Esophagus (tissue), 2 donors: ENCODE results near the gene POLR2C. TPM values are rescaled to one million over a fixed set of nuclear protein-coding genes. Genes with fewer than 3 reads are reported as not detected.
"Not testable (repeated sequence)": the region's sequence is repeated elsewhere in the genome, so short reads cannot be mapped to it uniquely, and the experiment has no call there.

ENCODE experiments used
- H3K27ac ChIP-seq, 2 donors: one replicate each; pipeline ENCODE4 v1.5.1; 2013; ENCODE audit warnings: low read depth in 2 of 2, mild to moderate bottlenecking in 2 of 2, inconsistent platforms in 1 of 2, low read length in 1 of 2, moderate library complexity in 1 of 2
- H3K27me3 ChIP-seq, 2 donors: one replicate each; pipeline ENCODE4 v1.6.1; 2013; ENCODE audit warnings: low read length in 2 of 2, control low read depth in 1 of 2, mild to moderate bottlenecking in 1 of 2; ENCODE audit not compliant: insufficient read depth in 2 of 2, control insufficient read depth in 1 of 2
- H3K36me3 ChIP-seq, 2 donors: one replicate each; pipeline ENCODE4 v1.6.1; 2013; ENCODE audit warnings: low read length in 1 of 2; ENCODE audit not compliant: control insufficient read depth in 2 of 2, insufficient read depth in 2 of 2
- H3K4me1 ChIP-seq, 2 donors: one replicate each; pipeline ENCODE4 v1.6.1; 2013; ENCODE audit warnings: low read length in 1 of 2; ENCODE audit not compliant: control insufficient read depth in 2 of 2, insufficient read depth in 2 of 2
- H3K4me3 ChIP-seq, 2 donors: one replicate each; pipeline ENCODE4 v1.5.1; 2013; ENCODE audit warnings: low read length in 2 of 2, mild to moderate bottlenecking in 2 of 2, low read depth in 1 of 2, moderate library complexity in 1 of 2
- H3K9me3 ChIP-seq, 2 donors: one replicate each; pipeline ENCODE4 v1.6.1; 2013; ENCODE audit warnings: mild to moderate bottlenecking in 2 of 2, low read depth in 1 of 2, low read length in 1 of 2, moderate library complexity in 1 of 2; ENCODE audit not compliant: control insufficient read depth in 2 of 2, insufficient read depth in 1 of 2
- WGBS, 2 donors: extraction: QIAGEN DNeasy Blood & Tissue Kit; methylation state at CpG; one replicate each; pipeline ENCODE4 v1.1.7; 2013; 5-methylcytosine and 5-hydroxymethylcytosine counted together
- polyA plus RNA-seq, 2 donors: library from polyadenylated mRNA; stranded (reverse); fragments of 200-250 nt; gene quantifications; one replicate each; pipeline ENCODE4 v1.2.3, GENCODE V29; 2013
- donor health status: healthy with polysubstance abuse.
- donor health status: Bipolar disorder and iron deficiency.

POLR2C gene
- polyA plus RNA-seq, 2 donors: 18.5 to 34.0 TPM

GRCh38 chr16:57427307-57427706 lies 35.2 kb upstream of the POLR2C start:
- H3K9me3 ChIP-seq: no peaks in the 10 kb centered on the region
- no peak overlapping the region for H3K27ac ChIP-seq
- H3K4me1 ChIP-seq: no peaks in the 10 kb centered on the region
- H3K36me3 ChIP-seq: peaks cover 15 to 23% of the 10 kb centered on the region in 2 donors
- no peak overlapping the region for H3K4me3 ChIP-seq
- no peaks in the 10 kb centered on the region for H3K27me3 ChIP-seq
- WGBS, 2 donors: 68 to 70% methylated on average over 8 of the region's 8 CpGs

DNA sequence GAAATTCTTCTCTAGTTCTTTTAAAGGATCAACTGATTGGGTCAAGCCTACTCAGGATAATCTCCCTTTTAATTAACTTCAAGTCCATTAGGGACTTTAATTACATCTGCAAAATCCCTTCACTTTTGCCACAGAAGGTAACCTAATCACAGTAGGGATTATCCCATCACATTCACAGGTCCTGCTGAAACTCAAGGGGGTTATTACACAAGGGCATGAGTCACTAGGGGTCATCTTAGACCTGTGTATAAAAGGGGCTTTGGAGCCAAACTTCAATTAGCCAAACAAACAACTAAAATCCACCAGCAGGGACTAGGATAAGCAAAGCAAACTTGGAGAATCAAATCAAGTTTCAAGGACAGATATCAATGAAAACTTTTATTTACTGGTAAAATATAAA lies 34.7 kb upstream of the POLR2C start:
- no peak overlapping the region for H3K4me3 ChIP-seq
- H3K36me3 ChIP-seq: peaks cover 15 to 26% of the 10 kb centered on the region in 2 donors
- no peaks in the 10 kb centered on the region for H3K4me1 ChIP-seq
- no peaks in the 10 kb centered on the region for H3K27me3 ChIP-seq
- H3K27ac ChIP-seq: no peak overlapping the region
- no peaks in the 10 kb centered on the region for H3K9me3 ChIP-seq

DNA sequence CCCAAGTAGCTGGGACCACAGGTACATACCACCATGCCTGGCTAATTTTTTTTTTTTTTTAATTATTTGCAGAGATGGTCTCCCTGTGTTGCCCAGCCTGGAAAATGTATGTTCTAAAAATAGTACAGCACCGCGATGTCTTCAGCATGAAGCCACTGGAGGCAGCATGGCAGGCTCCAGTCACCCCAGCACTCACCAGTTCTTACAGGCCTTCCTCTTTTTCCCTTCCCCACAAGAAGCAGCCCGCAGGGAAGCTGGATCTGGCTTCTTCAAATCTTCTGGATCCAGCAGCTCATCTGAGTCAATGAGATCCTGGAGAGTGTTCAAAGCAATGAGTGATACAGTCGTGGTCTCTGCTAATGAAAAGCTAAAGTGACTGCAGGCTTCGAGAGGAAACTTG lies 31.5 kb upstream of the POLR2C start:
- no peak overlapping the region for H3K4me3 ChIP-seq
- no peaks in the 10 kb centered on the region for H3K27me3 ChIP-seq
- H3K9me3 ChIP-seq: no peaks in the 10 kb centered on the region
- H3K36me3 ChIP-seq: peaks cover 33 to 37% of the 10 kb centered on the region in 2 donors
- H3K27ac ChIP-seq: no peak overlapping the region
- no peaks in the 10 kb centered on the region for H3K4me1 ChIP-seq
- WGBS, 2 donors: 84 to 85% methylated on average over 5 of the region's 5 CpGs

DNA sequence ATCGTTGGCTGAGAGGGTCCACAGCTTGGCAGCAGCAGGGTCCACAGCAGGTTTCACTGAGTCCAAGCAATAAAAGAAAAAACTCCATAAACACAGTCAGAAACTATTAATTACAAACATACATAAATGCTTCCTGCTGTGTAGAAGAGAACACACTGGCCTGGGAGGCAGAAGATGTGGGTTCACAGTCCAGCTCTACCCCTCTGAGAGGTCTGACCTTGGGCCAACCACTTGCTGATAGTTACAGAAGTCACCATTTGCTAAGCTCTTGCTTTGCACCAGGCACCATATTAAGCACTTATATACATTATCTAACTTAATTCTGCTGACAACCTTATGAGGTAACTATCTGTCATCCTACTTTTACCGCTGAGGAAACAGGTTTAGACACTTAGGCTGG lies 30.0 kb upstream of the POLR2C start:
- H3K27ac ChIP-seq: peak overlapping the region; percentile 53 to 78
- H3K4me1 ChIP-seq: no peaks in the 10 kb centered on the region
- peaks cover 33 to 38% of the 10 kb centered on the region in 2 donors for H3K36me3 ChIP-seq
- WGBS, 2 donors: 76 to 85% methylated on average over 2 of the region's 2 CpGs
- H3K27me3 ChIP-seq: no peaks in the 10 kb centered on the region
- no peaks in the 10 kb centered on the region for H3K9me3 ChIP-seq
- H3K4me3 ChIP-seq: no peak overlapping the region

GRCh38 chr16:57432989-57433388 lies 29.5 kb upstream of the POLR2C start:
- H3K9me3 ChIP-seq: no peaks in the 10 kb centered on the region
- WGBS, 2 donors: 86 to 89% methylated on average over 3 of the region's 3 CpGs
- H3K4me3 ChIP-seq: no peak overlapping the region
- no peaks in the 10 kb centered on the region for H3K27me3 ChIP-seq
- peaks cover 33 to 38% of the 10 kb centered on the region in 2 donors for H3K36me3 ChIP-seq
- no peaks in the 10 kb centered on the region for H3K4me1 ChIP-seq
- H3K27ac ChIP-seq: peak overlapping the region in 1 of 2 donors; percentile 54

- Histone ChIP-seq H3K27ac (no peak overlapping the region), H3K9me3 (no peaks in the 10 kb centered on the region), H3K4me1 (no peaks in the 10 kb centered on the region), H3K4me3 (no peak overlapping the region), H3K36me3 (peaks cover 30 to 32% of the 10 kb centered on the region in 2 donors), H3K27me3 (no peaks in the 10 kb centered on the region)
- 91 to 96% methylated on average over 2 of the region's 2 CpGs for WGBS, 2 donors
Measured at GRCh38 chr16:57434003-57434402, 28.5 kb upstream of the POLR2C start.

- Histone ChIP-seq H3K27ac (no peak overlapping the region), H3K4me1 (no peaks in the 10 kb centered on the region), H3K27me3 (no peaks in the 10 kb centered on the region), H3K9me3 (peaks cover 0 to 2% of the 10 kb centered on the region in 2 donors), H3K36me3 (peaks cover 27% of the 10 kb centered on the region in 2 donors), H3K4me3 (no peak overlapping the region)
- WGBS, 2 donors: 85 to 95% methylated on average over 1 of the region's 1 CpG
Measured at GRCh38 chr16:57435838-57436237, 26.6 kb upstream of the POLR2C start.

- not testable (repeated sequence) for H3K4me1 ChIP-seq, H3K36me3 ChIP-seq, H3K4me3 ChIP-seq, H3K9me3 ChIP-seq, H3K27ac ChIP-seq, H3K27me3 ChIP-seq
- 98 to 99% methylated on average over 8 of the region's 8 CpGs for WGBS, 2 donors
Measured at GRCh38 chr16:57439947-57440346, 22.5 kb upstream of the POLR2C start.

DNA sequence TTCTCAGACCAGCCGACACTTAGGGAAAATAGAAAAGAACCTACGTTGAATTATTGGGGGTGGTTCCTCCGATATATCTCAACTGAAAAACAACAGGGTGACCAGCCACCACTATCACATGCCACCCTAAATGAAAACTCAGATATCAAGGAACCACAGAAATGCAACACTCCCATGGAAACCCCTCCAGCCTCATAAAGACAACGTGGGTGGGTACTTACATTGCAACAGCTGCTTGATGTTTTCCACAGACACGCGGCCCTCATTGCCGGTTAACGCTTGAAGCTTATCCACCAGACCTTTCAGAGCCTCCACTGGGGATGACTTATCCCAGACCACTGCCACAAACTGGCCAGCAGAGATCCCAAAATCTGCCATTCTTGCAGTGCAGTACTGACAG lies 21.9 kb upstream of the POLR2C start:
- H3K27ac ChIP-seq, H3K27me3 ChIP-seq, H3K4me3 ChIP-seq, H3K9me3 ChIP-seq, H3K36me3 ChIP-seq, H3K4me1 ChIP-seq: not testable (repeated sequence)
- 78 to 98% methylated on average over 8 of the region's 8 CpGs for WGBS, 2 donors

DNA sequence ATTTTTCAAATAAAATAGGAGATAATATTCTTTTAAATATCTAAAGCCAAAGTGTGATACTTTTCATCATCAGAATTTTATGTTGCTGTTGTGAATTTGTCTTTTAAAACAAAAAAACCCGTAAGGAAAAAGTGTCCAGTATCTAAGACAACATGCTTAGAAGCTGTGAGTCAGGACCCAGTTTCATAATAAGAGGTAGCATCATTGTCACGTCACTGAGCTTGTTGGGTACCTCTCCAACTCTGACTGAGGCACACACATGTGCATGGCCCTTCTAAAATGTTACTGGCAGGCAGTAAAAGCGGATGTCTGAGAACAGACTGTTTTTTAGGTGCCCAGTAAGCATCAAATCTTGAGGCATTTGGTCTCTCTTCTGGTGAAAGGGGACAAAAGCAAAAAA lies 17.8 kb upstream of the POLR2C start:
- Histone ChIP-seq H3K36me3 (no peaks in the 10 kb centered on the region), H3K27me3 (no peaks in the 10 kb centered on the region), H3K9me3 (peaks cover 0 to 2% of the 10 kb centered on the region in 2 donors), H3K4me1 (peaks cover 0 to 6% of the 10 kb centered on the region in 2 donors), H3K4me3 (no peak overlapping the region), H3K27ac (peak overlapping the region in 1 of 2 donors; percentile 2)
- WGBS, 2 donors: 71 to 73% methylated on average over 3 of the region's 3 CpGs
